ENCODE measurements around the gene SRRD.
A peak's percentile ranks its signal among the peaks of the same experiment; 100 is the strongest.
"Not testable (repeated sequence)": the region's sequence is repeated elsewhere in the genome, so short reads cannot be mapped to it uniquely, and the experiment has no call there.

SRRD gene, protein sequence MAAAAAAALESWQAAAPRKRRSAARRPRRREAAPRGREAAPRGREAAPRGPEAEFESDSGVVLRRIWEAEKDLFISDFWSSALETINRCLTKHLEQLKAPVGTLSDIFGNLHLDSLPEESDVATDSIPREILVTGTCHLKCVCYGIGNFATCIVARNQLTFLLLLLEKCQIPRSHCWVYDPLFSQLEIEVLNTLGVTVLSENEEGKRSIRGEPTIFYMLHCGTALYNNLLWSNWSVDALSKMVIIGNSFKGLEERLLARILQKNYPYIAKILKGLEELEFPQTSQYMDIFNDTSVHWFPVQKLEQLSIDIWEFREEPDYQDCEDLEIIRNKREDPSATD

DNA sequence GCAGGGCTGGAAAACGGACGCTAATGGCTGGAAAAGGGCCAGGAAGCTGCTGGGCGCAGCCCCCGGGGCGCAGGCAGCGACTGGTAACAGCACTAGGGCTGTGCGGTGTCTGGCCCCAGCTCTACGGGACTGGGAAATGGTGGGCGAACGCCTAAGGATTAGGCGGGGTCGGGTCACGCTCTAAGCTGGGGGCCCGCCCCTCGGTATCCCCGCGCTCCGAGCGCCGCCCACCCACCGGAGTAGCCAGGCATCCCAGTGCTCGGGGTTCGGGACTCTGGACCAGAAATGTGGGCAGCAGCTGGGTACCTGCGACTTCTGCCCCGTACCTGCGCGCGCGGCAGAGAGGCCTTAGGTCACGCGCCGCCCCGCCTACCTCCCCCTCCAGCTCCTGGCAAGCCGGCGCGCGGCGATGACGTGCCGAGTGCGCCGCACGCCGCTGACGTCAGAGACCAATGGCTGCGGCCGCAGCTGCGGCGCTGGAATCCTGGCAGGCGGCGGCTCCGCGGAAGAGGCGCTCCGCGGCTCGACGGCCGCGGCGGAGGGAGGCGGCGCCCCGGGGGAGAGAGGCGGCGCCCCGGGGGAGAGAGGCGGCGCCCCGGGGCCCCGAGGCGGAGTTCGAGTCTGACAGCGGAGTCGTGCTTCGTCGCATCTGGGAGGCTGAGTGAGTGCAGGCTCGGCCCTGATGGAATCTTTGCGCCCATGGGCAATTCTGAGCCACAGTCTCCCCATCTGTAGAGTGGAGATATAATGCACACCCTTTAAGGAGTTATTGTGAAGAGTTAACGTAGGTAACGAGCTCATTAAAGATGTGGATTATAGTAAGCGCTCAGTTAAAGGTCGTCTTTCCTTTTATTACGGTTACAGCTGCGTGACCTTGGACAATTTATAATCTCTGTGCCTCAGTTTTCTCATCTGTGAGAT, at the start of gene SRRD, which contains the start of gene HPS4:
Gene SRRD (plus strand): TSS at position 439 of the 921 bp plus-strand sequence. CDS start 14 bp downstream, at position 453.
Gene HPS4 (minus strand): TSS at position 345 of the 921 bp plus-strand sequence. CDS start 2,021 bp downstream, outside the sequence.
- DNase-seq, result peak; percentile 93

DNA sequence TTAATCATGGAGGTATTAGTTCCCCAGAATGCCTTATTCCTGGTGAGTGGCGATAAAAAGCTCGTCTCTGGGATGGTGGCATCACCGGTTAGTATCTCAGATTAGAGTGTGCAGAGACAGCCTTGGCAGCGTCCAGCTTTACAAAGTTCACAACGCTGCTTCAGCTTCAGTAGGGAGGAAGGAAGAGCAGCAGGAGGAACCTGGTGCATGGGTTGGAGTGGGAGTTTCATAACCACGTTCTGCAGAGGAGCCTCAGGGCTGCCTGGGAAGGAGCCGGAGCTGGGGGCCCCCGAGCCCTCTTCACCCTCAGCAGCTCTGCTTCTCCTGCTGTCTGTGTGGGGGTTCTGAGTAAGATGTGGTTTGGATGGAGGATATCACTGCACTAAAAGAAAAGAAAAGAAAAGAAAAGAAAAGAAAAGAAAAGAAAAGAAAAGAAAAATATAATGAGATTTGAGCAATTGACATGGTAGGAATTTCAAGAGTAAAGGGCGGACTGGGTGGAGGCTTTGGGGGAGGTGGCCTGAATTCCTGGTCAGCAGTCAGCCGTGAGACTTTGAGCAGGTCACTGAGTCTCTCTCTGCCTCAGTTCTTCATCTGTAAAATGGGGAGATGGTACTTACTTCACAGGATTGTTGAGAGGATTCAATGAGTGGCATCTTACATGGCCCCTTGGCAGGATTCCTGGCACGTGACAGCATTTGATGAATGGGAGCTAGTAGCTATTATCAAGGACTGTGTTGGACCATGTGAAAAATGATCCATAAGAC, 48.2 kb upstream of the SRRD start:
- DNase-seq, result no peak

DNA sequence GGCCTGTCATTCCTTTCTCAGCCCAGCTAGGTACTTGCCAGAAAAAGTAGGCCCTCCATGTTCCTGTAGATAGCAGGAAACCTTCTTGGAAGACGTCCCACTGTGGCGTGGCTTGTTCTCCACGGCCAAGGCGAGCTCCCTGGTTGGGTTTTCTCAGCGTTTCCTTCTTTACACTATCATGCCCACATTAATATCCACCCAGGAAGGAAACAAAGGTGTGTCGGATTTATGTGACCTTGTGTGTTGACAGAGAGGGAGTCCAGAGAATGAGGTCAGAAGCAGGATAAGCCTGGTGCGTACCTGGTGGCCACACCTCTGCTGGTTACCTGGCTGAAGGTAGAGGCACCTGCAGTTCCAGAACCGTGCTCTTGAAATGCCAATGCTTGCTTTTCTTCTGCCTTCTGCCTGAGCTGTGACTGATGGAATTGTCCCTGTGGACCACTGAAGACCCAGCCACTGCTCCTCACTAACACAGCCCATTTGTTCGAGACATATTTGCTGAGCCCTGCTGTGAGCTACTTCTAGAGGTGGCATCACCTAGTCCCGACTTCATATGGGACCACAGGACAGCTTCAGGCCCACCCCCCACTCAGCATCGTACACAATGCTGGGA, 46.7 kb upstream of the SRRD start:
- no peak for DNase-seq

DNA sequence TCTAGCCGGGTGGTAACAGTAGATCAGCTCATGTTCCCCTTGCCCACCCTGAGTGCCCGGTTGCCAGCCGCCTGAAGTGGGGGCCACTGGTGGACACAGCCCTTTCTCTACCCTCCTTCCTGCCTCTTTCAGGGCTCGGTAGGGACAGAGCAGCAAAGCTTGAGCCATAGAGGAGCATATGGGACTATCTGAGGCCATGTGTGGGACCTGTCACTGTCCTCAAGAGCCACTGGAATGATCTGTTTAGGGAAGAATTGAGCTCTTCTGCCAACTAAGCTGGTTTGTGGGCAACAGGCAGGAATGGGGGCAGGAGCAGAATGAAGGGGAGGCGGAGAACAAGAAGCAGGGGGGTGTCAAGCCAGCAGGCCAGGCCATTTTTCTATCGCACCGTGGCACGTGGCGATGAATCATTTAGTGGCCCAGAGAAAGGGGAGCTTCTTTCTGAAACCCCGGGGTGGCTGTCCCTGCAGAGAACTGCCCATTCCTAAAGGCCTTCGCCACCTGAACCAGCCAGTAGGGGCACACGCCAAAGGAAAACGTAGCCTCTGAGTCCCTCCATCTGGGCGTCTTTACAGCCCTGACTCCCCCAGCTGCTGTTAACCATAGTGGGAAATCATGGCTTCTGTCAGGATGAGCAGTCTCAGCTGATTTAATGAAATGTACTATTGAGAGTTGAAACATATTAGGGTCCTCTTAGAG, 45.8 kb upstream of the SRRD start:
- DNase-seq, result no peak

DNA sequence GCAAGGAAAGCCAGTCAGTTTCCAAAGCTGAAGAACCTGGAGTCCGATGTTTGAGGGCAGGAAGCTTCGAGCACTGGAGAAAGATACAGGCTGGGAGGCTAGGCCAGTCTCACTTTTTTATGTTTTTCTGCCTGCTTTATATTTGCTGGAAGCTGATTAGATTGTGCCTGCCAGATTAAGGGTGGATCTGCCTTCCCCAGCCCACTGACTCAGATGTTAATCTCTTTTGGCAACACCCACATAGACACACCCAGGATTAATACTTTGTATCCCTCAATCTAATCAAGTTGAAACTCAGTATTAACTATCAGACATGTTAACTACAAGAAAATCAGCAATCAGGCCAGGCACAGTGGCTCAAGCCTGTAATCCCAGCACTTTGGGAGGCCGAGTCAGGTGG, 44.9 kb upstream of the SRRD start:
- not testable (repeated sequence) for DNase-seq

DNA sequence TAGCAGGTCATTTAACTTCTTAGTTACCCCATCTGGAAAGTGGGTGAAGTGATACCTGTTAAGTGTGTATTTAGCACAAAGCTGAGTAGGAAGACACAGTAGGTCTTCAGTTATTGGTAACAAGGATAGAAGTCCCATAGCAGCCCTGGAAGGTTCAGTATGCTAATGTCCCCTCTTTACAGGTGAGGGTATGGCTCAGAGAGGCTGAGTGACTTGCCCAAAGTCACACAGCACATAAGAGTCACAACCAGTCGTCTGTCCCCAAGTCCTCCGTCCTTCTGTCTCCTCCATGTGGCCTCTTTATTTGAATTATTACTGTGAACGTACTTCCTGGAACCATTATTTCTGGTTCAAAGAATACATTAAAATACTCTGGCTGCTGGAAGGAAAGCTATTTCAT, 44.1 kb upstream of the SRRD start:
- no peak for DNase-seq

DNA sequence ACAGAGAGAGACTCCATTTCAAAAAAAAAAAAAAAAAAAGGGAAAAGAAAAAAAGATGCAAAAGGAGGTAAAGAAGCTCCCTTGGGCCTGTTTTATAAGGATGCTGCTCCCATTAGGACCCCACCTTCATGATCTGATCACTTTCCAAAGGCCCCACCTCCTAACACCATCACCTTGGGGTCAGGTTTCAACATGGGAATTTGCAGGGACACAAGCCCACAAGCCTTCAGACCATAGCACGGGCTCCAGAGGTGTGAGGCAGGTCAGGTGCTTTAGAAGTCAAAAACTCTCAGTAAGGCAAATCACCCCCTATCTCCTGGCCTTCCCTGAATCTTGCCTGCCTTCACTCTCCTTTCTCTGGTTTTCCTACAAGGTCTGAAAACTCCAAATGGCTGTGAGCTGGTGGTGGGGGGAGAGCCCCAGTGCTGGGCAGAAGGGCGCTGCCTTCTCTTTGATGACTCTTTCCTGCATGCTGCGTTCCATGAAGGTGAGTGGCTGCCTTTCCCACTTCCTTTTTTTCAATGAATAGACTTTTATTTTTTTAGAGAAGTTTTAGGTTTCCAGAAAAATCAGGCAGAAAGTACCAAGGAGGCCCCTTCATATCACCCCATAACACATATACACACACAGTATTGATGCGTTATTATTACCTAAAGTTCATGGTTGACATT, 41.5 kb upstream of the SRRD start:
- DNase-seq, result no peak

DNA sequence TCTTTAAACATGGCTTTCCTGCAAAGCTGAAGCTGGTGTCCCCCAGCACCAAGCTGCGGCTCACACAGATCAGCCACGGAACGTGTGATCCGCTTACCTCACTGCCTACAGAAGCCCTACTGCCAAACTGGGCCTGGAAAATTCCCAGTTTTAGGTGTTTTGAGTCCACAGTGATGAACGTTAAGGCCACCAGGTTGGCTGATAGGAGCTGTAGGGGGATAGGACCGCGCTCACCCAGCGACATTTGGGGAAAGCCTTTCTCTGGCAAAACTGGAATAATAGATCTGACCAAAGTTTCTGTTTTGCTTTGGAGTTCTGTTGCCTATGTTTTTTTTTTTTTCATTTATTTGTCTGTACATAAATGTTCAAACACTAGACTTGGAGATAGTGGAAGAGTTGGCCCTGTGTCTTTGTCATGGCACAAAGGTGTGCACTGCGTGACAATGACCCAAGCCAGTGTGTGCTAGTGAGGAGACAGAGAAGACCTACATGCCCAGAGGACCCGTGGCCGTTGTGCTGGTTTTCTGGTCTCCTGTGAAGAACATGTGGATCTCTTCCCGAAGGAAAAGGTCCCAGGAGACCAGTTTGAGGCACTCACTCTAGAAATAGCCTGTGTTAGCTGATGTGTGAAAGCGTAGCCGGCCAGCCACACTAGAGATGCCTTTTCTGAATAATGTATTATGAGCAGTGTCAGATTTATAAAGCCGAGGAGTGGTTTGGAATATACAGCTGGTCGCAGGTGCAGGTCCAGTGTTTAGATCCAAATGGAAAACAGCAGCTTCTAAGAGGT, 39.6 kb upstream of the SRRD start:
- no peak for DNase-seq

DNA sequence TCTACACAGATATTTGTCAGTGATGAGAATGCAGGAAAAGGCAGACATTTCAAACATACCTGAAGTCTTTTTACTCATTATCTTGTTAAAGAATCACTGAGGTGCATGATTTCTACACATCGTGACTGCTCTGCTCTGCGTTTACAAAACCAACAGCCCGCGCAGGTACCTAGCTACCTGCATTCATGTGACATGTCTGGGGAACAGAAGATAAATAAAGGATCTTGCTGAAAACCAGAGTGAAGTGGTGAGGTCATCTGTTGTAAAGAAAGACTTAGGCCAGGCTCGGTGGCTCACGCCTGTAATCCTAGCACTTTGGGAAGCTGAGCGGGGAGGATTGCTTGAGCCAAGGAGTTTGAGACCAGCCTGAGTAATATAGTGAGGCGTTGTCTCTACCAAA, 38.9 kb upstream of the SRRD start:
- DNase-seq, result no peak

DNA sequence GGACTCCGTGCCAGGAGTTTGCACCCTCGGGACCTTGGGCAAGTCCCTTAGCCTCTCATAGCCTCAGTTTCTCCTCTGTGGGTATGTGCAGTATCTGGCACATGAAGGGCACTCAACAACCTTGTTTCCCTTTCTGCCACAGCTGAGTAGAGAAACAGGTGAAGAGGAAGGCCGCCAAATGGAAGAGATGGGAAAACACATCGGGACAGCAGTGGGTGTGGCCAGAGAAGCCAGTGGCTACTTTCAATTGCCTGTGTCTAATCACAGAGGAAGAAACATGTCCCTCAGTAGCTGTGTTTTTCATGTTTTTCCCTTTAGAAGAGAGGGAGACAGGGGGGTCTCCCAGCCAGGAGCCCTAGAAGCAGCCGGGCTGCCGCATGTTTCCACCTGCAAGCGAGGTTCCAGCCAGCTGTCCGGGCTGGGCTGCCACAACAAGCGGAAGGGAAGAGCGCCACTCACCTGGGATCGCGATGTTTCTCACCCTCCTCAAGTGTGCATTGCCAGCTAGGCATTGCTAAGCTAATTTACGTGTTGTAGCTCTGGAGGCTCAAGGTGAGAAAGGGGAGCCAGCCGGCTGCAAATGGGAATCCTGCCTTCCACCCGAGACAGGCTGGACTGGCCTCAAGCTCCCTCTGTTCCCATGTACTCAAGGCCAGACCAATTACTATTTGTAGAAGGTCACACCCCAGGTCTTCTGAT, 38.0 kb upstream of the SRRD start:
- DNase-seq, result no peak

DNA sequence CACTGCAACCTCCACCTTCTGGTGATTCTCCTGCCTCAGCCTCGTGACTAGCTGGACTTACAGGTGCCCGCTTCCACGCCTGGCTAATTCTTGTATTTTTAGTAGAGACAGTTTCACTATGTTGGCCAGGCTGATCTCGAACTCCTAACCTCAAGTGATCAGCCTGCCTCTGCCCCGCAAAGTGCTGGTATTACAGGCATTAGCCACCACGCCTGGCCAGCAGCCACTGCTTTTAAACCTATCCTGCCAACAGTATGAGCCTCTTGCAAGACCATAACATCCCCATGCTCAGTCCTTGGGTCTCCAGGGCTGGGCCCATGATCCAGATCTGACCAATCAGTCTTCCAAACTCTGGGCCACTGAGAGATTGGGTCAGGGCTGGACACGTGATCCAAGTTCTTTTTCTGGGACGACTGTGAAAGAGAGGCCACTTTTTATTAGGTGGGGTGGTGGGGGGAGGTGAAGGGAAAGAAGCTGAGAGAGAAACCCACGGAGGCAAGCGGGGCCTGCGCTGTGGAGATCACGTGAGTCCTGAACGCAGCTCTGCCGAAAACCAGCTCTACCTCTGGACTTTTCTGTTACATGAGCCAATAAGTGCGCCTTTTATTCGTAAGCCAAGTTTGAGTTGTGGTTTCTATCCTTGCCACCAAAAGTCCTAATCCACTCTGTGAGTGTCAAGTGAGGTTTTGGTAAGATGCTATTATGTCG, 36.7 kb upstream of the SRRD start:
- no peak for DNase-seq

DNA sequence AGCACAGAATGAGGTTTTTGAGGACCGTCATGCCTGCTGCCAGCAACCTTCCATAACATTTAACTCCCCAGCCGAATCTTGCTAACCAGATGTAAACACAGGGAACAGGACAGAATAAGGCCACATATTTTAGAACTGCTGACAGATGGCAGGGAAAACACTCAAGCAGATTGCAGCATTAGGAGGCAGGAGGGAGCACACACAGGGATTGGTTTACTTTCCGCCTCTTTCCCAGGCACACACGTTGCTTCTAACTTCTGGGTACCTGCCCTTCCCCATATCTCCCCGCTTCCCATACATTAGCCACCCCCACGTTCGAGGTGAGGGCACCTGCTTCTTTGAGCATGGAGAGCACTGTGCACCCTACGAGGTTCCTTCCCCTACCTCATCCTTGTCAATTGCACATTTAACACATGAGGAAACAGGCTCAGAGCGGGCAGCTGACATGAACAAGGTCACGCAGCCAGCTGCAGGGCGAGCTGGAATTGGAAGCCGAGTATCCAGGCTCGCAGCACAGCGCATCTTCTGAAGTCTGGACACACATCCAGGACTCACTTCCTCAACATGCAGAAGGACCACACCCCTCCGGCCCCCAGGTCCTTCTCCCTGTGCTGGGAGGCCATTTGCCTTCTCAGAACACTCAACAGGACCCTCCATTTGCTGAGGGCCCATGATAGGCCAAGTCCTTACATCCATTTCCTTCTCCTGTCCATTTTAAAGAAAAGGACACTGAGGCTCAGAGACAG, 35.9 kb upstream of the SRRD start:
- DNase-seq, result no peak

DNA sequence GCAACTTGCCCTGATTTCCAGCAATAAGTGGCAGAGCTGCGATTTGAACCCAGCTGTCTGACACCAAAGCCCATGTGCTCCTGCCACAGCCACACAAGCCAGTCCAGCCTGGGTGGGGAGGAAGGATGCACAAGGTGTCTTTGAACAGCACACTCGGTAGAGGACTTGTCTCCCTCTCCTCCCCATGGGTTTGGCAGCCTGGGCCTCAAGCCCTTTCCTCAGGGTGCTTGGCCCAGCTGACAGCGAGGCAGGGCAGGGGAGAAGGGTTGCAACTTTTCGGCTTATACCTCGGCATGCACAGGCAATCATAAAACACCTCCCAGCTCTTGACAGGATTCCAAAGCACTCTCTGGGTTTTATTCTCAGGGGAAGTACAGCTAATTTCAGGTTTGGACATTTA, 35.3 kb upstream of the SRRD start:
- DNase-seq, result no peak

DNA sequence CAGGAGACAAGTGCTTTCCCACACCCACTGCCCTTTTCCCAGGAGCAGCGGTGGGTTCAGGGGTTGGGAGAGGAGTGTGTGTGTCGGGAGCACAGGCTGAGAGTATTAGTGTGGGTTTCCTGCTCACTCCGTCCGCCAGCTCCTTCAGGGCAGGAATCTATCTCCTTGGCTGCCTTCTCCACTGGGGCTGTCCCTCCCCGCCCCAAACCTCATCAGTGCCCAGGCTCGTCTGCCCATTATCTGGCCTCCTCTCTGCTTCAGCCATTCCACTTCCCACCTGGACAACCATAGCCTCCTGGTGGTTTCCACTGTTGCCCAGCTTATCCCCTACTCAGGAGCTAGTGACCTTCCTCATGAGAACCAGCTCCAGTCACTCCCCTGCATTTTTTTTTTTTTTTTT, 34.7 kb upstream of the SRRD start:
- DNase-seq, result no peak

DNA sequence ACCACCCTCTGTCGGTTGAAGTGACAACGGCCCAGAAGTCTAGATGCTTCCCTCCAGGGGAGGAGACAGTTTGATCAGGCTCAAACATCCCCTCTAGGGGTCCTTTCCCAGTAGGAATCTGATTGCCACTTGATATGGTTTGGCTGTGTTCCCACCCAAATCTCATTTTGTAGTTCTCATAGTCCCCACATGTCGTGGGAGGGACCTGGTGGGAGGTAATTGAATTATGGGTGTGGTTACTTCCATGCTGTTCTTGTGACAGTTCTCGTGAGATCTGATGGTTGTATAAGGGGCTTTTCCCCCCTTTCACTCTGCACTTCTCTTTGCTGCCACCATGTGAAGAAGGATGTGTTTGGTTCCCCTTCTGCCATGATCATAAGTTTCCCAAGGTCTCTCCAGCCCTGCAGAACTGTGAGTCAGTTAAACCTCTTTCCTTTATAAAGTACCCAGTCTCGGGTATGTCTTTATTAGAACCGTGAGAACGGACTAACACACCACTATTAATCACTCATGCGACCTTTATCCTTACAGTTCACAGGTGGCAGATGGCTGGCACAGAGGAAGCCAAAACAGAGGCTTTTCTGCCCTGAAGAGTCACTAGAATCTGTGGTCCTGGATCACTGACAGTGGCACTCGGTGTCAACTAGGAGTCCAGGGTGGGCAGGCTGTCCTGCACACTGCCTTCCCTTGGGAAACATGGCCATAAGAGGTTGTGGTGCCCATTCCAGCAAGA, 33.1 kb upstream of the SRRD start:
- DNase-seq, result no peak

DNA sequence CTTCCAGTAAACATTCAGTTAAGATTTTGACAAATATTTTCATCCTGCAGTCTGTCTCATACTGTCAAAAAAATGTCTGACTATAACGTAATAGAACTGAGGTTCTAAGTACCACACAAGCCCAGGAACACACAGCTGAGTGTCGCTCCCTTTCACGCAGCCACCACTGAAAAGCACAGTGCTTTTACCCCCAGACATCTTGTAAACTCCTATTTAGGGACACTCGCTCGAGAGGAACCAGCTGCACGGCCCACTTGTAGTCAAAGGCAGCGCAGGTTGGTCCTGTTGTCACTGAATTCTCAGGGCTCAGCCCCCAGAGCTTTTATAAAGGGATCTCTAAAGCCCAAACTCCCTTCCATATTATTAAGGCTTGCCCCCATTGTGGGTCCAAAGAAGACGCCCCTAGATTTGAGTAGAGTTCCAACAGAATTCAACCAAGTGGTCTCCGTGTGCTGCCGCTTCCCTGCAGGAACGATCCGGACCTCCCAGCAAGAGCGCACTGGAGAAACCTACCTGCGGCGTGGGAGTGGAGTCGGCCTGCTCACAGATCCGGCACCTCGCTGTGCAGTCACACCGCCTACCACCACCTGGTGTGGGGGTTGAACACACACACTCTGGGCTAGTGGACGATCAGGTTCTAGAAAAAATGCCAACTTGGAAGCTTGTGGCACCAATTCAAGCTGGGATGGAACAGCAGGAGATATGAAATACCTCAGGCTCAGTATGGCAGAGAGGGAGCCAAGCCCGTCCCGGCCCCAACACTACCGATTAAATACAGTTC, 31.3 kb upstream of the SRRD start:
- DNase-seq, result no peak

DNA sequence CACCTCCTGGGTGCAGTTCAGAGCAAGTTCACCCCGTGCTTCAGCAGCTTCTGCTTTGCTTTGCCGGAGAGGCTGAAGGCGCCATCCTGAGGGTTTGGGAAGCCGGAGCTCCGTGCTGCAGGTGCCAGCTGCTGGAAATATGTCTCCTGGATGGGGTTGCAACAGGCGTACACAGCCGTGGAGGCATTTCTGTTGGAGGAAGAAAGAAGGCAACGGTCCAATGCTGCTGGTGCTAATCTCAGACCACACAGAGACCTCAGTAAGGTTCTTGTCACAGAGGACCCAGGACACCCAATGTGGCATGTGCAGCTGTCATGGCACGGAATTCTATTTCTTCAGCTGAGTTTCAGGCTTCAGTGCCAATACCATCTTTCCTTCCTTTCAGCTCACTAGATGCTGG, 30.5 kb upstream of the SRRD start:
- no peak for DNase-seq
